ENCODE results near the gene ZDHHC14. TPM values are rescaled to one million over a fixed set of nuclear protein-coding genes. Genes with fewer than 3 reads are reported as not detected.

The ZDHHC14 gene
- total and polyA plus RNA-seq, 8 donors: 8.2 to 33.2 (median 25.8) TPM

DNA sequence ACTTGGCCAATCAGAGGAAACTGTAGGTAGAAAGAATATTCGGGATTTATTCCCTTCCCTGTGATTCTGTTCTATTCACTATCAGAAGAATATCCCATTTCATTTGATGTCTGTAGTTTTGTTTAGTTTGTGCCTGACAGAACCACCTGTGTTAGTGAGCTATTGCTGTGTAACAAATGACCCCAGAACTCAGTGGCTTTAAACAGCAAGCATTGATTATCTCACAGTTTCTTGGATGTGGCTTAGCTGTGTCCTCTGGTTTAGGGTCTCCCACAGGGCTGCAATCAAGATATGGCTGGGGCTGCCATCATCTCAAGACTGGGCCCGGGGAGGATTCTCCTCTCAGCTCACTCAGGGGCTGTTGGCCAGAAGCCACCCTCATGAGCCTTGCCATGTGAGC lies 143.7 kb downstream of the ZDHHC14 start:
- Histone ChIP-seq H3K27me3 (no peaks in the 10 kb centered on the region), H3K4me3 (no peak overlapping the region), H3K4me1 (peaks cover 0 to 15% of the 10 kb centered on the region in 2 donors), H3K27ac (no peak overlapping the region), H3K9me3 (no peaks in the 10 kb centered on the region), H3K36me3 (no peaks in the 10 kb centered on the region)
- TF ChIP-seq, protein P1, sequence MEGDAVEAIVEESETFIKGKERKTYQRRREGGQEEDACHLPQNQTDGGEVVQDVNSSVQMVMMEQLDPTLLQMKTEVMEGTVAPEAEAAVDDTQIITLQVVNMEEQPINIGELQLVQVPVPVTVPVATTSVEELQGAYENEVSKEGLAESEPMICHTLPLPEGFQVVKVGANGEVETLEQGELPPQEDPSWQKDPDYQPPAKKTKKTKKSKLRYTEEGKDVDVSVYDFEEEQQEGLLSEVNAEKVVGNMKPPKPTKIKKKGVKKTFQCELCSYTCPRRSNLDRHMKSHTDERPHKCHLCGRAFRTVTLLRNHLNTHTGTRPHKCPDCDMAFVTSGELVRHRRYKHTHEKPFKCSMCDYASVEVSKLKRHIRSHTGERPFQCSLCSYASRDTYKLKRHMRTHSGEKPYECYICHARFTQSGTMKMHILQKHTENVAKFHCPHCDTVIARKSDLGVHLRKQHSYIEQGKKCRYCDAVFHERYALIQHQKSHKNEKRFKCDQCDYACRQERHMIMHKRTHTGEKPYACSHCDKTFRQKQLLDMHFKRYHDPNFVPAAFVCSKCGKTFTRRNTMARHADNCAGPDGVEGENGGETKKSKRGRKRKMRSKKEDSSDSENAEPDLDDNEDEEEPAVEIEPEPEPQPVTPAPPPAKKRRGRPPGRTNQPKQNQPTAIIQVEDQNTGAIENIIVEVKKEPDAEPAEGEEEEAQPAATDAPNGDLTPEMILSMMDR (IDR thresholded peaks at IDR 0.05): no peak
- intact Hi-C loops (cut with DNase I): no loop called here
- DNase-seq (no peak), ATAC-seq (no peak)

DNA sequence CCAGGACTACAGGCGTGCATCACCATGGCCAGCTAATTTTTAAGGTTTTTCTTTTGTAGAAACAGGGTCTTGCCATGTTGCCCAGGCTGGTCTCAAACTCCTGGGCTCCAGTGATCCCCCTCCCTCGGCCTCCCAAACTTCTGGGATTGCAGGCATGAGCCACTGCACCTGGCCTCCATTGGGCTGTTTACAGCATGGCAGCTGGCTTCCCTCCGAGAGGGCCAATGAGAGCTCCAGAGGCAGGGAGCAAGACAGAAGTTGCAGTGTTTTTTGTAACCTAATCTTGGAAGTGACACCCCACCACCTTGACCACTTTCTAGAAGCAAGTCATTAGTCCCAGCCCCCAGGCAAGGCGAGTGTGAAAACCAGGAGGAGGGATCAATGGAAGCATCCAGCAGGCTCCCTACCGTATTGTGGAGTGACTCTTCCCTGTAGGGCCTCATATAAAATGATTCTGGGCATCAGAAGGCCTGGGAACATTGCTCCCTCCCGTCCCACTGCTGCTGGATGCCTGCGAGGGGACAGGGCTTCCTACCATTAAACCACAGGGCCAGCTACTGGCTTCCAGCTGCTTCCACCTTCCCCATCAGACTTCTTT lies 144.4 kb downstream of the ZDHHC14 start:
- Histone ChIP-seq H3K4me3 (no peak overlapping the region), H3K4me1 (peaks cover 0 to 15% of the 10 kb centered on the region in 2 donors), H3K9me3 (no peaks in the 10 kb centered on the region), H3K27me3 (no peaks in the 10 kb centered on the region), H3K36me3 (no peaks in the 10 kb centered on the region), H3K27ac (no peak overlapping the region)
- DNase-seq (no peak), ATAC-seq (no peak)
- intact Hi-C loops (cut with DNase I): no loop called here
- TF ChIP-seq, protein P1 (IDR thresholded peaks at IDR 0.05): no peak

DNA sequence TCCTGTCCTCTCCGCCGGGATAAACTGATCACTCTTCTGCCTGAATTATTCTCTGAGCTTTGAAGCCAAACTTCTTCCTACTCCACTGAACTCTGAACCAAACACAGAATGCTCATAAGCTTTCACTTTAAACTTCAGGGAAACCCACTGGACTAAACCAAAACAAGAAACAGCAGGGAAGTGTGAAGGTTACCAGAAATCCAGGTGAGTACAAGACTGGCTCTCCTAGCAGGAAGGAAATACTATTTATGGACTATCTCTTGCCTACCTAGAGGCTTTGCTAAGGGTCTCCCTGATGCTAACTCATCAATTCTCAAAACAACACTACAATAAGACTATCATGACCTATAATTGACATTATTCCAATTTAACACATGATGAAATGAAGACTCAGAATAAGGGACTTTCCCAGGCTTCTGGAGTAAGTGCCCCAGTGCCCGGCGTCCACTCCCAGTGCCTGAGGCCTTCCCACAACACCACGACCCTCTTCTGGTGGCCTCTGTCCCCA lies 145.0 kb downstream of the ZDHHC14 start:
- DNase-seq: no peak
- H3K4me1 ChIP-seq: peaks cover 0 to 14% of the 10 kb centered on the region in 2 donors

DNA sequence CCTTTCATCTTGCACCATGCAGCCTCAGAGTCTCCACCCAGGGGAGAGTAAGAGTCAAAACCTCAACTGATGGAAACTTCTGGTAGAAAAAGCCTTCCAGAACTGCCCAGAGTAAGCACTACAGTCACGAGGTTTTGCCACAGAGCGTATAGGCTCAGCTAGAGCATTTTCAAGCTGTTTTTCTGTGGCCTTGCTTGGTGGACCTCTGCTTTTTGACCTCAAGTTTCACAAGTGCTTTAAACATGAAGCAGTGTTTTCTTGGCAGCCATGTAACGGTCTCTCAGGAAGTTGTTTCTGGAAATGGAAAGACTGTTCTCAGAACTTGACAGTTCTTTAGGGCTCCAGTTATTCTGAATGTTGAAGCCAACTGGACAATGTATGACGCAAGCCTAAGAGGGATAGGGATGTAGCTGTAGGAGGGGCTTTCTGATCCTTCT lies 146.5 kb downstream of the ZDHHC14 start:
- Histone ChIP-seq H3K4me3 (no peak overlapping the region), H3K9me3 (no peaks in the 10 kb centered on the region), H3K27me3 (no peaks in the 10 kb centered on the region), H3K36me3 (no peaks in the 10 kb centered on the region), H3K27ac (peak overlapping the region; percentile 30 to 34), H3K4me1 (peaks cover 0 to 7% of the 10 kb centered on the region in 2 donors)
- peak; percentile 83 for ATAC-seq
- TF ChIP-seq, protein P1 (IDR thresholded peaks at IDR 0.05): no peak
- intact Hi-C loops (cut with DNase I): no loop called here
- DNase-seq: peak in 2 of 4 donors; percentile 93 to 96

More for the DNA sequence above, 145.0 kb downstream of the ZDHHC14 start:
- Histone ChIP-seq H3K36me3 (no peaks in the 10 kb centered on the region), H3K27ac (no peak overlapping the region), H3K4me3 (no peak overlapping the region), H3K9me3 (no peaks in the 10 kb centered on the region), H3K27me3 (no peaks in the 10 kb centered on the region)
- intact Hi-C loops (cut with DNase I): no loop called here
- no peak for ATAC-seq
- TF ChIP-seq, protein P1 (IDR thresholded peaks at IDR 0.05): no peak

DNA sequence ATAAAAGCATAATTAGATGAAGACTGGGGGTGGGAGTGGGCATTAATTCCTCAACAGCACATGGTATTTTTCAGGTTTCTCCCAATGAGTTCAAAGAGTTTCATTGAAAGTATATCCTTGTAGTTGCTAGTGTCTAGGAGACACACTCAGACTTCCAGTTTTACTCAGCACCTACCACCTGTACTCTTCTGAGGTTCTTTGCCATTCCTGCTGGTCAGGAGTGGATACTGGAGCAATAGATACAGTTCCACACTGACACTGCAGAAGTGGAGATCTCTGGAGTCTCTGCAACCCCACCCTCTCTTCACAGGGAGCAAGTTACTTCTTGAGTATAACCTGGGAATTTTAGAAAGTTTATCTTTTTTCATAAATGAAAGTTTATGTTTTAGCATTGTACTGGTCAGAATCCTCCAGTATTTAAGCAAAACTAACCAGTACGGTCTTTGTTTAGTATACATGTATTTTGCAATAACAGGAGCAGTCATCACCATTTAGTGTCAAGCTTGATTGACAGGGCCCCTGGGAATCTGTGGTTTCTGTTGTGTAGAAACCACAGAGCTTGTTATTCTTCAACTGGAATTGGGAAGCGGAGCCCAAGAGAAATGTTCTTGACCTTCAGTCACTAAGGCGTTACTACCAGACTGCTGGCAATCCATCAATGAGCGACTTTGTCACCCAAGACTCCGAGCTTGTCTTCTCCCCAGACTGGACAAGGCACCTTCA lies 148.1 kb downstream of the ZDHHC14 start:
- Histone ChIP-seq H3K4me3 (no peak overlapping the region), H3K4me1 (peaks cover 0 to 7% of the 10 kb centered on the region in 2 donors), H3K27ac (no peak overlapping the region), H3K9me3 (no peaks in the 10 kb centered on the region), H3K36me3 (no peaks in the 10 kb centered on the region), H3K27me3 (no peaks in the 10 kb centered on the region)
- no peak for DNase-seq
- intact Hi-C loops (cut with DNase I): no loop called here
- no peak for ATAC-seq
- TF ChIP-seq, protein P1 (IDR thresholded peaks at IDR 0.05): no peak

Measured in left lung (tissue), 10 donors.